Mononuclear cell (primary cell): Measurements from ENCODE around the gene RPL7A. TPM values are rescaled to one million over a fixed set of nuclear protein-coding genes. Genes with fewer than 3 reads are reported as not detected.

Experiments used
- H3K27me3 ChIP-seq: 2 replicates; pipeline ENCODE4 v1.6.0; 2011; ENCODE audit warnings: low read length, control low read depth; ENCODE audit not compliant: insufficient read depth
- H3K4me1 ChIP-seq: 2 replicates; pipeline ENCODE4 v1.5.1; 2011; ENCODE audit warnings: mild to moderate bottlenecking, low read length, control low read depth; ENCODE audit not compliant: insufficient read depth
- H3K4me3 ChIP-seq: 2 replicates; pipeline ENCODE4 v1.5.1; 2011; ENCODE audit warnings: mild to moderate bottlenecking, low read length, moderate library complexity
- H3K9me3 ChIP-seq: 2 replicates; pipeline ENCODE4 v1.5.1; 2011; ENCODE audit warnings: low read depth, mild to moderate bottlenecking, control low read depth, low read length
- total RNA-seq: library from RNA; depleted of rRNA; stranded (reverse); fragments of >200 nt; gene quantifications from one replicate; pipeline ENCODE4 v1.2.3, GENCODE V29; 2012

Gene RPL7A
- total RNA-seq, 1 donor: 2,463 TPM

- Histone ChIP-seq H3K4me1 (no peaks in the 10 kb centered on the region), H3K4me3 (no peak overlapping the region), H3K9me3 (no peaks in the 10 kb centered on the region), H3K27me3 (no peaks in the 10 kb centered on the region)
Measured at GRCh38 chr9:133396952-133397351, 48.9 kb downstream of the RPL7A start.

- Histone ChIP-seq H3K27me3 (no peaks in the 10 kb centered on the region), H3K4me3 (no peak overlapping the region), H3K9me3 (no peaks in the 10 kb centered on the region), H3K4me1 (no peaks in the 10 kb centered on the region)
Measured at GRCh38 chr9:133397370-133397769, 49.4 kb downstream of the RPL7A start.

- H3K9me3 ChIP-seq: no peaks in the 10 kb centered on the region
- H3K4me1 ChIP-seq: no peaks in the 10 kb centered on the region
- no peak overlapping the region for H3K4me3 ChIP-seq
- no peaks in the 10 kb centered on the region for H3K27me3 ChIP-seq
Measured at GRCh38 chr9:133397895-133398294, 49.9 kb downstream of the RPL7A start.

GRCh38 chr9:133400292-133400691 is 52.3 kb downstream of the RPL7A start:
- Histone ChIP-seq H3K9me3 (no peaks in the 10 kb centered on the region), H3K4me1 (no peaks in the 10 kb centered on the region)

More at GRCh38 chr9:133400292-133400691, 52.3 kb downstream of the RPL7A start:
- Histone ChIP-seq H3K27me3 (no peaks in the 10 kb centered on the region), H3K4me3 (no peak overlapping the region)

Other genes starting within 250 kb of the RPL7A start
- 59.0 TPM for gene RALGDS, start 227.0 kb upstream of the RPL7A start, total RNA-seq
- 5.6 TPM for gene GBGT1, start 184.3 kb upstream of the RPL7A start, total RNA-seq
- gene OBP2B, start 139.0 kb upstream of the RPL7A start, total RNA-seq: not detected
- gene ABO, start 73.0 kb upstream of the RPL7A start, total RNA-seq: 4.5 TPM
- 4.8 TPM for gene SURF6, start 12.0 kb upstream of the RPL7A start, total RNA-seq
- 11.4 TPM for gene MED22, start 87 bp upstream of the RPL7A start, total RNA-seq
- 26.4 TPM for gene SURF1, start 8.3 kb downstream of the RPL7A start, total RNA-seq
- gene SURF2, start 8.3 kb downstream of the RPL7A start, total RNA-seq: 9.0 TPM
- gene SURF4, start 27.8 kb downstream of the RPL7A start, total RNA-seq: 82.2 TPM
- 0.10 TPM for gene STKLD1, start 28.1 kb downstream of the RPL7A start, total RNA-seq
- 9.0 TPM for gene REXO4, start 69.8 kb downstream of the RPL7A start, total RNA-seq
- gene ADAMTS13, start 74.1 kb downstream of the RPL7A start, total RNA-seq: 0.42 TPM
- 2.3 TPM for gene CACFD1, start 111.8 kb downstream of the RPL7A start, total RNA-seq
- 23.3 TPM for gene SLC2A6, start 130.9 kb downstream of the RPL7A start, total RNA-seq
- not detected for gene MYMK, start 176.7 kb downstream of the RPL7A start, total RNA-seq
- 0.10 TPM for gene ADAMTSL2, start 186.5 kb downstream of the RPL7A start, total RNA-seq